ENCODE data around the gene PPEF1. TPM values are rescaled to one million over a fixed set of nuclear protein-coding genes. Genes with fewer than 3 reads are reported as not detected.
"Not testable (repeated sequence)": the region's sequence is repeated elsewhere in the genome, so short reads cannot be mapped to it uniquely, and the experiment has no call there.

PPEF1 gene
- total RNA-seq, 1 donor from 2014 or later: 0.26 TPM

GRCh38 chrX:18810416-18810815, 103.0 kb downstream of the PPEF1 start:
- Mint-ChIP-seq H3K36me3 (ENCODE audit: low read depth) (no peaks in the 10 kb centered on the region), H3K9me3 (peaks cover 8% of the 10 kb centered on the region), H3K4me3 (no peak overlapping the region), H3K27me3 (ENCODE audit: low read depth) (no peaks in the 10 kb centered on the region), H3K27ac (ENCODE audit: unreplicated experiment) (no peak overlapping the region), H3K4me1 (no peaks in the 10 kb centered on the region)
- no peak for TF ChIP-seq CTCF (conservative IDR thresholded peaks at IDR 0.05)
- no peak for DNase-seq (ENCODE audit: low read depth, low spot score)

- H3K4me3 Mint-ChIP-seq: no peak overlapping the region
- no peaks in the 10 kb centered on the region for H3K4me1 Mint-ChIP-seq
- no peak overlapping the region for H3K27ac Mint-ChIP-seq (ENCODE audit: unreplicated experiment)
- peaks cover 3% of the 10 kb centered on the region for H3K9me3 Mint-ChIP-seq
- TF ChIP-seq CTCF (conservative IDR thresholded peaks at IDR 0.05): no peak
- H3K36me3 Mint-ChIP-seq (ENCODE audit: low read depth): no peaks in the 10 kb centered on the region
- DNase-seq (ENCODE audit: low read depth, low spot score): no peak
- H3K27me3 Mint-ChIP-seq (ENCODE audit: low read depth): no peaks in the 10 kb centered on the region
Observed at GRCh38 chrX:18825375-18825774, 117.9 kb downstream of the PPEF1 start.

GRCh38 chrX:18828832-18829404, 121.5 kb downstream of the PPEF1 start:
- H3K27ac Mint-ChIP-seq (ENCODE audit: unreplicated experiment): no peak overlapping the region
- H3K4me3 Mint-ChIP-seq: no peak overlapping the region
- no peaks in the 10 kb centered on the region for H3K4me1 Mint-ChIP-seq
- no peak for TF ChIP-seq CTCF (conservative IDR thresholded peaks at IDR 0.05)
- DNase-seq (ENCODE audit: low read depth, low spot score): no peak
- no peaks in the 10 kb centered on the region for H3K27me3 Mint-ChIP-seq (ENCODE audit: low read depth)
- H3K36me3 Mint-ChIP-seq (ENCODE audit: low read depth): no peaks in the 10 kb centered on the region
- peaks cover 3% of the 10 kb centered on the region for H3K9me3 Mint-ChIP-seq

GRCh38 chrX:18833071-18833731, 125.8 kb downstream of the PPEF1 start:
- no peak overlapping the region for H3K4me3 Mint-ChIP-seq
- DNase-seq (ENCODE audit: low read depth, low spot score): no peak
- no peak overlapping the region for H3K27ac Mint-ChIP-seq (ENCODE audit: unreplicated experiment)

GRCh38 chrX:18847901-18848300, 140.5 kb downstream of the PPEF1 start:
- H3K36me3 Mint-ChIP-seq (ENCODE audit: low read depth); H3K9me3 Mint-ChIP-seq; H3K27ac Mint-ChIP-seq (ENCODE audit: unreplicated experiment); H3K4me3 Mint-ChIP-seq; DNase-seq (ENCODE audit: low read depth, low spot score); H3K4me1 Mint-ChIP-seq; H3K27me3 Mint-ChIP-seq (ENCODE audit: low read depth): not testable (repeated sequence)

More at GRCh38 chrX:18833071-18833731, 125.8 kb downstream of the PPEF1 start:
- H3K4me1 Mint-ChIP-seq: no peaks in the 10 kb centered on the region
- no peak for TF ChIP-seq CTCF (conservative IDR thresholded peaks at IDR 0.05)
- no peaks in the 10 kb centered on the region for H3K27me3 Mint-ChIP-seq (ENCODE audit: low read depth)
- no peaks in the 10 kb centered on the region for H3K9me3 Mint-ChIP-seq
- H3K36me3 Mint-ChIP-seq (ENCODE audit: low read depth): no peaks in the 10 kb centered on the region

- Mint-ChIP-seq H3K4me1 (no peaks in the 10 kb centered on the region), H3K9me3 (peaks cover 15% of the 10 kb centered on the region), H3K4me3 (no peak overlapping the region), H3K27me3 (ENCODE audit: low read depth) (no peaks in the 10 kb centered on the region), H3K27ac (ENCODE audit: unreplicated experiment) (no peak overlapping the region), H3K36me3 (ENCODE audit: low read depth) (no peaks in the 10 kb centered on the region)
- no peak for TF ChIP-seq CTCF (conservative IDR thresholded peaks at IDR 0.05)
- no peak for DNase-seq (ENCODE audit: low read depth, low spot score)
Observed at GRCh38 chrX:18855919-18856644, 148.6 kb downstream of the PPEF1 start.

All from neural crest cell (in vitro differentiated cells).